H9 (cell line): ENCODE data around the gene CD93. TPM values are rescaled to one million over a fixed set of nuclear protein-coding genes. Genes with fewer than 3 reads are reported as not detected.

Experiments used
- DNase-seq: peaks from one replicate; pipeline ENCODE4 v3.0.0-alpha.2; 2017
- H2AFZ ChIP-seq: one replicate; pipeline ENCODE4 v1.6.1; 2013; ENCODE audit warnings: mild to moderate bottlenecking, low read length, control low read depth, moderate library complexity
- H2AK5ac ChIP-seq: 2 replicates; pipeline ENCODE4 v1.6.1; 2013; ENCODE audit warnings: low read length, control low read depth, mixed read lengths; ENCODE audit not compliant: insufficient read length
- H2BK120ac ChIP-seq: one replicate; pipeline ENCODE4 v1.6.1; 2013; ENCODE audit warnings: low read depth, mild to moderate bottlenecking, low read length, control low read depth, inconsistent platforms; ENCODE audit not compliant: poor library complexity, severe bottlenecking
- H2BK12ac ChIP-seq: 2 replicates; pipeline ENCODE4 v1.6.1; 2013; ENCODE audit warnings: low read length, control low read depth, mixed read lengths, low read depth; ENCODE audit not compliant: insufficient read length
- H2BK15ac ChIP-seq: 2 replicates; pipeline ENCODE4 v1.6.1; 2013; ENCODE audit warnings: low read depth, low read length, control low read depth
- H2BK20ac ChIP-seq: one replicate; pipeline ENCODE4 v1.6.1; 2013; ENCODE audit warnings: low read depth, mild to moderate bottlenecking, low read length, control low read depth, inconsistent platforms; ENCODE audit not compliant: poor library complexity, severe bottlenecking
- H2BK5ac ChIP-seq: 2 replicates; pipeline ENCODE4 v1.6.1; 2013; ENCODE audit warnings: low read length, control low read depth, mixed read lengths; ENCODE audit not compliant: insufficient read length
- H3K14ac ChIP-seq: 2 replicates; pipeline ENCODE4 v1.6.1; 2013; ENCODE audit warnings: low read length, control low read depth; ENCODE audit not compliant: insufficient read depth
- H3K18ac ChIP-seq: 2 replicates; pipeline ENCODE4 v1.6.1; 2013; ENCODE audit warnings: low read depth, mild to moderate bottlenecking, mixed read lengths, low read length, control low read depth; ENCODE audit not compliant: insufficient read length
- H3K23ac ChIP-seq: 2 replicates; pipeline ENCODE4 v1.6.1; 2013; ENCODE audit warnings: low read length, control low read depth, mixed read lengths, low read depth; ENCODE audit not compliant: insufficient read length
- H3K23me2 ChIP-seq: 2 replicates; pipeline ENCODE4 v1.6.1; 2013; ENCODE audit warnings: low read depth, mild to moderate bottlenecking, mixed read lengths, low read length, control low read depth; ENCODE audit not compliant: insufficient read length, poor library complexity, severe bottlenecking
- H3K27ac ChIP-seq: 2 replicates; pipeline ENCODE4 v1.5.1; 2013; ENCODE audit warnings: low read length, control low read depth, mixed read lengths, low read depth; ENCODE audit not compliant: insufficient read length
- H3K27me3 ChIP-seq: 2 replicates; pipeline ENCODE4 v1.6.1; 2013; ENCODE audit warnings: low read length, control low read depth, inconsistent platforms; ENCODE audit not compliant: insufficient read depth
- H3K4ac ChIP-seq: 2 replicates; pipeline ENCODE4 v1.6.1; 2013; ENCODE audit warnings: low read depth, mild to moderate bottlenecking, control low read depth, inconsistent platforms, low read length, moderate library complexity
- H3K4me1 ChIP-seq: 2 replicates; pipeline ENCODE4 v1.6.1; 2013; ENCODE audit warnings: low read length, control low read depth, inconsistent platforms; ENCODE audit not compliant: insufficient read depth
- H3K4me2 ChIP-seq: 2 replicates; pipeline ENCODE4 v1.6.1; 2013; ENCODE audit warnings: low read length, control low read depth, mixed read lengths; ENCODE audit not compliant: insufficient read length, insufficient read depth
- H3K56ac ChIP-seq: 2 replicates; pipeline ENCODE4 v1.6.1; 2013; ENCODE audit warnings: low read depth, mild to moderate bottlenecking, mixed read lengths, low read length, control low read depth; ENCODE audit not compliant: insufficient read length
- H3K79me1 ChIP-seq: 2 replicates; pipeline ENCODE4 v1.6.1; 2013; ENCODE audit warnings: low read depth, mild to moderate bottlenecking, moderate library complexity, low read length, control low read depth, inconsistent platforms; ENCODE audit not compliant: insufficient read depth, poor library complexity, severe bottlenecking
- H3K79me2 ChIP-seq: 2 replicates; pipeline ENCODE4 v1.6.1; 2013; ENCODE audit warnings: low read length, control low read depth, inconsistent platforms; ENCODE audit not compliant: insufficient read depth
- H3K9ac ChIP-seq: 2 replicates; pipeline ENCODE4 v1.6.1; 2013; ENCODE audit warnings: low read length, control low read depth, mixed read lengths; ENCODE audit not compliant: insufficient read length; ENCODE audit errors: extremely low read depth
- H3K9me3 ChIP-seq: one replicate; pipeline ENCODE4 v1.6.1; 2013; ENCODE audit warnings: low read depth, low read length, inconsistent platforms; ENCODE audit not compliant: control insufficient read depth
- H3T11ph ChIP-seq: one replicate; pipeline ENCODE4 v1.6.1; 2013; ENCODE audit warnings: mild to moderate bottlenecking, low read length, control low read depth, inconsistent platforms
- H4K20me1 ChIP-seq: one replicate; pipeline ENCODE4 v1.6.1; 2013; ENCODE audit not compliant: control insufficient read depth, insufficient read length, insufficient read depth
- H4K5ac ChIP-seq: 2 replicates; pipeline ENCODE4 v1.6.1; 2013; ENCODE audit warnings: low read depth, mild to moderate bottlenecking, mixed read lengths, low read length, control low read depth; ENCODE audit not compliant: insufficient read length
- H4K8ac ChIP-seq: replicated peaks from 2 replicates; pipeline ENCODE4 v1.6.1; 2013; ENCODE audit warnings: low read length, control low read depth, mixed read lengths, low read depth; ENCODE audit not compliant: insufficient read length
- H4K91ac ChIP-seq: 2 replicates; pipeline ENCODE4 v1.6.1; 2013; ENCODE audit warnings: low read depth, mild to moderate bottlenecking, moderate library complexity, mixed read lengths, low read length, control low read depth; ENCODE audit not compliant: insufficient read length
- H3K27ac Mint-ChIP-seq, 3 experiments: 2 replicates in 2 of 3; 3 replicates in 1 of 3; pipeline ENCODE4 v1.8.0; 2020 to 2021; ENCODE audit warnings: mixed read lengths in 3 of 3, mild to moderate bottlenecking in 1 of 3, moderate library complexity in 1 of 3
- H3K27me3 Mint-ChIP-seq: 2 replicates; pipeline ENCODE4 v1.8.0; 2021; ENCODE audit warnings: low read depth, mild to moderate bottlenecking, moderate library complexity, mixed read lengths
- H3K36me3 Mint-ChIP-seq, 3 experiments: 2 replicates in 2 of 3; 3 replicates in 1 of 3; pipeline ENCODE4 v1.8.0; 2020 to 2021; ENCODE audit warnings: low read depth in 3 of 3, mixed read lengths in 3 of 3; ENCODE audit not compliant: insufficient read depth in 1 of 3
- H3K4me1 Mint-ChIP-seq, 2 experiments: 2 replicates each; pipeline ENCODE4 v1.8.0; 2020; ENCODE audit warnings: mixed read lengths in 2 of 2
- H3K4me3 Mint-ChIP-seq, 2 experiments: 2 replicates in 1 of 2; 3 replicates in 1 of 2; pipeline ENCODE4 v1.8.0; 2020 to 2021; ENCODE audit warnings: mild to moderate bottlenecking in 2 of 2, mixed read lengths in 2 of 2, moderate library complexity in 1 of 2
- H3K9me3 Mint-ChIP-seq, 2 experiments: 2 replicates in 1 of 2; 3 replicates in 1 of 2; pipeline ENCODE4 v1.8.0; 2020; ENCODE audit warnings: mild to moderate bottlenecking in 2 of 2, mixed read lengths in 2 of 2, moderate library complexity in 1 of 2
- CTCF ChIP-seq: fragments of 200-600 bp; sonication (generic); conservative IDR thresholded peaks from 3 replicates; pipeline ENCODE4 v1.8.0; 2021; ENCODE audit warnings: antibody characterized with exemption, mild to moderate bottlenecking
- WGBS: extraction: QIAGEN DNeasy Blood & Tissue Kit; methylation state at CpG from one replicate; pipeline ENCODE4 v1.1.7; 2013; ENCODE audit warnings: missing lambda C conversion rate, low lambda C conversion rate, mixed read lengths; ENCODE audit not compliant: insufficient read length; ENCODE audit errors: extremely low coverage; 5-methylcytosine and 5-hydroxymethylcytosine counted together
- total RNA-seq: library from RNA; stranded (reverse); gene quantifications from 2 replicates; pipeline ENCODE4 v1.2.1, GENCODE V29; 2021

CD93 gene
- total RNA-seq, 1 experiment from 2014 or later: not detected

- TF ChIP-seq CTCF: no peak
- Histone ChIP-seq H2BK20ac (no peak overlapping the region), H3K56ac (no peak overlapping the region), H4K91ac (no peak overlapping the region), H3K4ac (no peak overlapping the region), H3K27ac (no peak overlapping the region), H3K79me1 (no peaks in the 10 kb centered on the region), H3K14ac (no peak overlapping the region), H3K23ac (no peak overlapping the region), H2BK5ac (no peak overlapping the region), H2BK120ac (no peak overlapping the region), H3K9ac (no peak overlapping the region), H2BK12ac (no peak overlapping the region), H3K79me2 (no peaks in the 10 kb centered on the region), H3K23me2 (no peaks in the 10 kb centered on the region), H2AFZ (no peak overlapping the region), H4K20me1 (no peaks in the 10 kb centered on the region), H3T11ph (no peak overlapping the region), H4K5ac (no peak overlapping the region), H2AK5ac (no peak overlapping the region), H3K4me2 (no peak overlapping the region), H3K18ac (no peak overlapping the region), H3K4me1 (no peaks in the 10 kb centered on the region), H3K9me3 (no peaks in the 10 kb centered on the region), H2BK15ac (no peak overlapping the region), H4K8ac (no peak overlapping the region), H3K27me3 (no peaks in the 10 kb centered on the region)
- Mint-ChIP-seq H3K27ac (no peak overlapping the region; a peak in 1 of 7 replicates), H3K4me1 (peaks cover 6 to 14% of the 10 kb centered on the region in 2 experiments), H3K36me3 (no peaks in the 10 kb centered on the region), H3K27me3 (peaks cover 2% of the 10 kb centered on the region; the same call in 1 of the 2 replicates), H3K9me3 (no peaks in the 10 kb centered on the region; a peak in 1 of 5 replicates), H3K4me3 (no peak overlapping the region)
- no peak for DNase-seq
- no CpG with 5 or more reads among the region's 10 CpGs for WGBS
Measured at GRCh38 chr20:23123886-23124285, 37.8 kb upstream of the CD93 start.
